Activated effector memory CD4-positive, alpha-beta T cell treated with Interleukin-2 at 50 U/mL for 16 hours (primary cell): ENCODE data around the gene TOR4A.
"Not testable (repeated sequence)": the region's sequence is repeated elsewhere in the genome, so short reads cannot be mapped to it uniquely, and the experiment has no call there.

Experiments used
- DNase-seq: peaks from one replicate; pipeline ENCODE4 v3.0.0-alpha.2; 2020

The TOR4A gene

GRCh38 chr9:137319011-137319738 lies 41.6 kb downstream of the TOR4A start:
- no peak for DNase-seq

- DNase-seq = no peak
Measured at GRCh38 chr9:137319739-137320551, 42.4 kb downstream of the TOR4A start.

- no peak for DNase-seq
Measured at GRCh38 chr9:137320555-137321384, 43.2 kb downstream of the TOR4A start.

GRCh38 chr9:137321726-137322361 lies 44.3 kb downstream of the TOR4A start:
- no peak for DNase-seq

- DNase-seq = no peak
Measured at GRCh38 chr9:137323531-137324331, 46.2 kb downstream of the TOR4A start.

- no peak for DNase-seq
Measured at GRCh38 chr9:137325124-137325523, 47.6 kb downstream of the TOR4A start.

- DNase-seq = no peak
Measured at GRCh38 chr9:137325799-137326198, 48.3 kb downstream of the TOR4A start.

- DNase-seq = no peak
Measured at GRCh38 chr9:137326445-137327065, 49.0 kb downstream of the TOR4A start.

GRCh38 chr9:137327641-137328550 lies 50.4 kb downstream of the TOR4A start:
- DNase-seq = not testable (repeated sequence)

- not testable (repeated sequence) for DNase-seq
Measured at GRCh38 chr9:137329590-137329989, 52.1 kb downstream of the TOR4A start.

GRCh38 chr9:137330689-137331088 lies 53.2 kb downstream of the TOR4A start:
- no peak for DNase-seq

GRCh38 chr9:137331929-137332328 lies 54.4 kb downstream of the TOR4A start:
- no peak for DNase-seq
